Spleen (tissue), 7 donors: ENCODE measurements around the gene CYP24A1.

Experiments used
- CTCF ChIP-seq, 11 experiments: fragments of 200-600 bp in 7 of 11; fragments of 450-650 bp in 4 of 11; sonication (generic) in 4 of 11; IDR thresholded peaks in 8 of 11; conservative IDR thresholded peaks in 3 of 11; 1 replicate in 7 of 11; 2 replicates in 4 of 11; pipeline versions ENCODE4 v1.4.0 to v1.8.0; 2016 to 2021; ENCODE audit warnings: antibody characterized with exemption in 11 of 11, inconsistent platforms in 4 of 11, mild to moderate bottlenecking in 1 of 11
- POLR2A ChIP-seq, 3 donors: fragments of 450-650 bp; IDR thresholded peaks; one replicate each; pipeline ENCODE4 v1.5.1; 2017; ENCODE audit warnings: antibody characterized with exemption in 3 of 3, mild to moderate bottlenecking in 1 of 3
- POLR2AphosphoS5 ChIP-seq, 3 donors: sonication (generic); formaldehyde crosslinking; IDR thresholded peaks; one replicate each; pipeline ENCODE4 v1.5.1; 2017; ENCODE audit warnings: antibody characterized with exemption in 3 of 3
- donor health status: DM: no; HTN: no; CAD: no; lungs with moderate emphysema.
- donor health status: DM: no; HTN: no; CAD: no.
- donor health status: DM: no; HTN: no; CAD: no.

- TF ChIP-seq CTCF (IDR thresholded peaks at IDR 0.05 in 8 of 11, conservative IDR thresholded peaks at IDR 0.05 in 3 of 11) (peak; percentile 54 to 86 (median 79)), POLR2A (IDR thresholded peaks at IDR 0.05) (no peak), POLR2AphosphoS5 (IDR thresholded peaks at IDR 0.05) (no peak)
These were observed 26.0 kb upstream of the CYP24A1 start for GRCh38 chr20:54199721-54200176.
